HEK293 (cell line): ENCODE results near the gene LVRN.

Experiments used
- CTCF ChIA-PET: fragments of 350-600 bp; formaldehyde crosslinking; extraction: SDS; loops from one replicate; lab custom pipeline; 2021; ENCODE audit warnings: antibody characterized with exemption; lab: Yijun Ruan, JAX
- POLR2A ChIA-PET: fragments of 300-600 bp; formaldehyde crosslinking; extraction: SDS; loops from one replicate; lab custom pipeline; 2020; ENCODE audit warnings: antibody characterized with exemption, inconsistent platforms; lab: Yijun Ruan, JAX
- H3K27ac ChIP-seq: fragments of 200-500 bp; sonication (Bioruptor generic); 2 replicates; pipeline ENCODE4 v1.5.1; 2014; ENCODE audit warnings: low read depth, low read length, control low read depth, inconsistent platforms; ENCODE audit errors: extremely low read depth
- H3K36me3 ChIP-seq, 2 experiments: fragments of 200-500 bp in 1 of 2; sonication (Bioruptor generic) in 1 of 2; 1 replicate in 1 of 2; 2 replicates in 1 of 2; pipeline ENCODE4 v1.5.1; 2014 to 2017; ENCODE audit warnings: inconsistent platforms in 2 of 2, low read length in 2 of 2; ENCODE audit not compliant: control insufficient read depth in 2 of 2, insufficient read depth in 1 of 2
- H3K4me1 ChIP-seq: fragments of 200-500 bp; sonication (Bioruptor generic); 2 replicates; pipeline ENCODE4 v1.5.1; 2014; ENCODE audit warnings: mild to moderate bottlenecking, low read length, inconsistent platforms; ENCODE audit not compliant: control insufficient read depth, insufficient read depth
- H3K4me3 ChIP-seq: 2 replicates; pipeline ENCODE4 v1.5.1; 2011; ENCODE audit warnings: low read depth, mild to moderate bottlenecking, control low read depth, low read length, moderate library complexity
- H3K9me3 ChIP-seq: fragments of 200-500 bp; sonication (Bioruptor generic); 2 replicates; pipeline ENCODE4 v1.5.1; 2014; ENCODE audit warnings: low read depth, low read length, inconsistent platforms; ENCODE audit not compliant: control insufficient read depth, insufficient read depth
- HOXD13 ChIP-seq: sonication (generic); formaldehyde crosslinking; IDR thresholded peaks from 2 replicates; pipeline ENCODE4 v1.8.0; 2022; ENCODE audit warnings: missing genetic modification reagents, borderline replicate concordance
- PRDM10 ChIP-seq: fragments of 450-650 bp; formaldehyde crosslinking; IDR thresholded peaks from 2 replicates; pipeline ENCODE4 v1.5.1; 2016; ENCODE audit warnings: missing biosample characterization, missing genetic modification characterization
- RBAK ChIP-seq: fragments of 450-650 bp; formaldehyde crosslinking; IDR thresholded peaks from 2 replicates; pipeline ENCODE4 v1.5.1; 2016; ENCODE audit warnings: missing biosample characterization, missing genetic modification characterization
- WT1 ChIP-seq: fragments of 450-650 bp; formaldehyde crosslinking; IDR thresholded peaks from 2 replicates; pipeline ENCODE4 v1.5.1; 2016; ENCODE audit warnings: missing biosample characterization, missing genetic modification characterization
- ZBTB8A ChIP-seq: fragments of 450-650 bp; formaldehyde crosslinking; IDR thresholded peaks from 2 replicates; pipeline ENCODE4 v1.5.1; 2016; ENCODE audit warnings: missing biosample characterization, missing genetic modification characterization
- ZEB2 ChIP-seq: fragments of 450-650 bp; formaldehyde crosslinking; IDR thresholded peaks from 2 replicates; pipeline ENCODE4 v1.5.1; 2016; ENCODE audit warnings: missing biosample characterization, missing genetic modification characterization
- ZFP37 ChIP-seq: fragments of 450-650 bp; formaldehyde crosslinking; IDR thresholded peaks from 2 replicates; pipeline ENCODE4 v1.5.1; 2016; ENCODE audit warnings: missing biosample characterization, missing genetic modification characterization
- ZNF146 ChIP-seq: fragments of 450-650 bp; formaldehyde crosslinking; IDR thresholded peaks from 2 replicates; pipeline ENCODE4 v1.5.1; 2016; ENCODE audit warnings: missing biosample characterization, missing genetic modification characterization
- ZNF169 ChIP-seq: fragments of 450-650 bp; formaldehyde crosslinking; IDR thresholded peaks from 2 replicates; pipeline ENCODE4 v1.5.1; 2016; ENCODE audit warnings: missing biosample characterization, missing genetic modification characterization
- ZNF19 ChIP-seq: fragments of 450-650 bp; formaldehyde crosslinking; IDR thresholded peaks from 2 replicates; pipeline ENCODE4; 2016; ENCODE audit warnings: missing biosample characterization, missing genetic modification characterization, low read depth
- ZNF514 ChIP-seq: fragments of 450-650 bp; formaldehyde crosslinking; IDR thresholded peaks from 2 replicates; pipeline ENCODE4 v1.5.1; 2016; ENCODE audit warnings: missing biosample characterization, missing genetic modification characterization
- ZNF544 ChIP-seq: fragments of 450-650 bp; formaldehyde crosslinking; IDR thresholded peaks from 2 replicates; pipeline ENCODE4 v1.5.0; 2017; ENCODE audit warnings: missing biosample characterization, missing genetic modification characterization
- ZNF549 ChIP-seq: fragments of 450-650 bp; IDR thresholded peaks from 2 replicates; pipeline ENCODE4 v1.5.1; 2018; ENCODE audit warnings: missing biosample characterization, missing genetic modification characterization, mild to moderate bottlenecking, inconsistent platforms, moderate library complexity
- ZNF558 ChIP-seq: fragments of 450-650 bp; formaldehyde crosslinking; IDR thresholded peaks from 2 replicates; pipeline ENCODE4 v1.5.1; 2016; ENCODE audit warnings: missing biosample characterization, missing genetic modification characterization
- ZNF623 ChIP-seq: fragments of 450-650 bp; formaldehyde crosslinking; IDR thresholded peaks from 2 replicates; pipeline ENCODE4 v1.5.1; 2016; ENCODE audit warnings: missing biosample characterization, missing genetic modification characterization
- ZNF626 ChIP-seq: fragments of 450-650 bp; sonication (Bioruptor Pico); formaldehyde crosslinking; IDR thresholded peaks from 2 replicates; pipeline ENCODE4 v1.5.1; 2018; ENCODE audit warnings: missing biosample characterization, missing genetic modification characterization, inconsistent platforms
- ZNF776 ChIP-seq: fragments of 450-650 bp; formaldehyde crosslinking; IDR thresholded peaks from 2 replicates; pipeline ENCODE4 v1.5.0; 2017; ENCODE audit warnings: missing biosample characterization, missing genetic modification characterization, borderline replicate concordance
- ZNF785 ChIP-seq: fragments of 450-650 bp; formaldehyde crosslinking; IDR thresholded peaks from 2 replicates; pipeline ENCODE4 v1.5.1; 2016; ENCODE audit warnings: missing biosample characterization, missing genetic modification characterization
- ZNF792 ChIP-seq: fragments of 450-650 bp; formaldehyde crosslinking; IDR thresholded peaks from 2 replicates; pipeline ENCODE4 v1.5.1; 2016; ENCODE audit warnings: missing biosample characterization, missing genetic modification characterization
- TF ChIP-seq, protein P1 (sequence below): fragments of 450-650 bp; formaldehyde crosslinking; IDR thresholded peaks from 2 replicates; pipeline ENCODE4 v1.5.1; 2016; ENCODE audit warnings: missing biosample characterization, missing genetic modification characterization, borderline replicate concordance

The LVRN gene

DNA sequence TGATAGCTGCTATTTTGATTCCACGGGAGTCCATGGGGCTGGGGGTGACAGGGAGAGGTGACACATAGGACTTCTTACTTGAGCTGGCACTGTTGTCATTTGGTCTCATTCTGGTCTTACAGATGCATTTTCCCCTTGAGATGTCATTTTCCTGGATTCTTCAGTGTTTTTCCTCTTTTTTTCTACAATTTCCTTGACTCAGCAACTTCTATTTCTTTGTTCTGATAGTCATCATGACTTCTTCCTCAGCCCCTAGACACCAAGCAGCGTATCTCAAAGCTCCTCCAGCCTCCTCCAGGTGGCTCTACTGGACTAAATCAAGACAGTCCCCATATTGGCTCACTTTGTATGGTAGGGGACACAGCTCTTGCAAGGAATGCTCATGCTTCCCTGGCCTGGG, 16.5 kb downstream of the LVRN start:
- ChIA-PET POLR2A (no interaction called here), CTCF (interaction anchor here (0.6 kb wide), 2 partner anchors 29 to 33 kb away, joined by 3 to 5 read pairs; no protein-coding TSS in a partner anchor)
- TF ChIP-seq ZNF558: no peak
- no peak for TF ChIP-seq HOXD13
- TF ChIP-seq ZNF544 (tag by site-specific recombination): no peak
- no peaks in the 10 kb centered on the region for H3K4me1 ChIP-seq
- no peak overlapping the region for H3K4me3 ChIP-seq
- H3K36me3 ChIP-seq: no peaks in the 10 kb centered on the region
- H3K9me3 ChIP-seq: no peaks in the 10 kb centered on the region
- no peak overlapping the region for H3K27ac ChIP-seq

- CTCF ChIA-PET: interaction anchor here (0.6 kb wide), 2 partner anchors 28 to 639 kb away, joined by 5 read pairs; no protein-coding TSS in a partner anchor
- Histone ChIP-seq H3K36me3 (no peaks in the 10 kb centered on the region), H3K27ac (no peak overlapping the region), H3K4me1 (no peaks in the 10 kb centered on the region), H3K4me3 (no peak overlapping the region), H3K9me3 (no peaks in the 10 kb centered on the region)
- no peak for TF ChIP-seq ZNF792 (tag by site-specific recombination)
- no peak for TF ChIP-seq ZNF785 (tag by site-specific recombination)
- no peak for TF ChIP-seq ZFP37 (tag by site-specific recombination)
- TF ChIP-seq ZEB2 (tag by site-specific recombination): no peak
- no peak for TF ChIP-seq ZNF549 (tag by site-specific recombination)
- TF ChIP-seq ZNF146 (tag by site-specific recombination): no peak
- no peak for TF ChIP-seq RBAK (tag by site-specific recombination)
- TF ChIP-seq ZNF514: no peak
- no peak for TF ChIP-seq ZNF623 (tag by site-specific recombination)
- no peak for TF ChIP-seq PRDM10 (tag by site-specific recombination)
- no peak for TF ChIP-seq ZNF776 (tag by site-specific recombination)
- TF ChIP-seq ZNF626 (tag by site-specific recombination): no peak
- no peak for TF ChIP-seq ZBTB8A (tag by site-specific recombination)
- no peak for TF ChIP-seq ZNF169
- TF ChIP-seq, protein P1, sequence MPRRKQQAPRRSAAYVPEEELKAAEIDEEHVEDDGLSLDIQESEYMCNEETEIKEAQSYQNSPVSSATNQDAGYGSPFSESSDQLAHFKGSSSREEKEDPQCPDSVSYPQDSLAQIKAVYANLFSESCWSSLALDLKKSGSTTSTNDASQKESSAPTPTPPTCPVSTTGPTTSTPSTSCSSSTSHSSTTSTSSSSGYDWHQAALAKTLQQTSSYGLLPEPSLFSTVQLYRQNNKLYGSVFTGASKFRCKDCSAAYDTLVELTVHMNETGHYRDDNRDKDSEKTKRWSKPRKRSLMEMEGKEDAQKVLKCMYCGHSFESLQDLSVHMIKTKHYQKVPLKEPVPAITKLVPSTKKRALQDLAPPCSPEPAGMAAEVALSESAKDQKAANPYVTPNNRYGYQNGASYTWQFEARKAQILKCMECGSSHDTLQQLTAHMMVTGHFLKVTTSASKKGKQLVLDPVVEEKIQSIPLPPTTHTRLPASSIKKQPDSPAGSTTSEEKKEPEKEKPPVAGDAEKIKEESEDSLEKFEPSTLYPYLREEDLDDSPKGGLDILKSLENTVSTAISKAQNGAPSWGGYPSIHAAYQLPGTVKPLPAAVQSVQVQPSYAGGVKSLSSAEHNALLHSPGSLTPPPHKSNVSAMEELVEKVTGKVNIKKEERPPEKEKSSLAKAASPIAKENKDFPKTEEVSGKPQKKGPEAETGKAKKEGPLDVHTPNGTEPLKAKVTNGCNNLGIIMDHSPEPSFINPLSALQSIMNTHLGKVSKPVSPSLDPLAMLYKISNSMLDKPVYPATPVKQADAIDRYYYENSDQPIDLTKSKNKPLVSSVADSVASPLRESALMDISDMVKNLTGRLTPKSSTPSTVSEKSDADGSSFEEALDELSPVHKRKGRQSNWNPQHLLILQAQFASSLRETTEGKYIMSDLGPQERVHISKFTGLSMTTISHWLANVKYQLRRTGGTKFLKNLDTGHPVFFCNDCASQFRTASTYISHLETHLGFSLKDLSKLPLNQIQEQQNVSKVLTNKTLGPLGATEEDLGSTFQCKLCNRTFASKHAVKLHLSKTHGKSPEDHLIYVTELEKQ (tag by site-specific recombination): no peak
- no peak for TF ChIP-seq WT1 (tag by site-specific recombination)
- TF ChIP-seq ZNF19: no peak
- POLR2A ChIA-PET: interaction anchor here (0.6 kb wide), 1 partner anchor 39 kb away, joined by 3 read pairs; no protein-coding TSS in a partner anchor
Observed at GRCh38 chr5:115979201-115980041, 17.1 kb downstream of the LVRN start.
